Measurements from ENCODE around the gene SERF2. TPM values are rescaled to one million over a fixed set of nuclear protein-coding genes. Genes with fewer than 3 reads are reported as not detected.
A peak's percentile ranks its signal among the peaks of the same experiment; 100 is the strongest.
"Not testable (repeated sequence)": the region's sequence is repeated elsewhere in the genome, so short reads cannot be mapped to it uniquely, and the experiment has no call there.

Gene SERF2
- total RNA-seq, 1 donor from 2014 or later: 965 TPM

- no peak for DNase-seq (ENCODE audit: low spot score)
Observed at GRCh38 chr15:43793647-43794046, 1.5 kb downstream of the SERF2 start.

GRCh38 chr15:43794269-43795037 is 2.3 kb downstream of the SERF2 start:
- no peak for DNase-seq (ENCODE audit: low spot score)

GRCh38 chr15:43795197-43795596 is 3.1 kb downstream of the SERF2 start:
- DNase-seq (ENCODE audit: low spot score): no peak

- no peak for DNase-seq (ENCODE audit: low spot score)
Observed at GRCh38 chr15:43795997-43796396, 3.9 kb downstream of the SERF2 start.

- no peak for DNase-seq (ENCODE audit: low spot score)
Observed at GRCh38 chr15:43796566-43796965, 4.4 kb downstream of the SERF2 start.

- no peak for DNase-seq (ENCODE audit: low spot score)
Observed at GRCh38 chr15:43799209-43799944, 7.3 kb downstream of the SERF2 start.

- no peak for DNase-seq (ENCODE audit: low spot score)
Observed at GRCh38 chr15:43799945-43800285, 7.8 kb downstream of the SERF2 start, which contains the start of gene SERINC4. SERINC4 (minus strand) TSS chr15:43800220; CDS start chr15:43799986, 234 bp downstream.

GRCh38 chr15:43800286-43801141 is 8.4 kb downstream of the SERF2 start, which contains the start of gene HYPK:
HYPK (plus strand) TSS chr15:43800599; CDS start chr15:43800623, 24 bp downstream.
- peak; percentile 95 for DNase-seq (ENCODE audit: low spot score)

- DNase-seq (ENCODE audit: low spot score): not testable (repeated sequence)
Observed at GRCh38 chr15:43802676-43803075, 10.6 kb downstream of the SERF2 start.

- DNase-seq (ENCODE audit: low spot score): no peak
Observed at GRCh38 chr15:43808435-43808950, 16.4 kb downstream of the SERF2 start.

- DNase-seq (ENCODE audit: low spot score): no peak
Observed at GRCh38 chr15:43808960-43809678, 17.0 kb downstream of the SERF2 start.

- DNase-seq (ENCODE audit: low spot score): not testable (repeated sequence)
Observed at GRCh38 chr15:43815064-43815463, 22.9 kb downstream of the SERF2 start.

- no peak for DNase-seq (ENCODE audit: low spot score)
Observed at GRCh38 chr15:43821505-43821904, 29.4 kb downstream of the SERF2 start.

GRCh38 chr15:43824302-43825246 is 32.5 kb downstream of the SERF2 start, which contains the start of gene MFAP1:
MFAP1 (minus strand) TSS chr15:43824690; CDS start chr15:43824569, 121 bp downstream.
- peak; percentile 97 for DNase-seq (ENCODE audit: low spot score)

GRCh38 chr15:43825305-43825704 is 33.2 kb downstream of the SERF2 start:
- DNase-seq (ENCODE audit: low spot score): not testable (repeated sequence)

GRCh38 chr15:43826029-43826507 is 33.9 kb downstream of the SERF2 start:
- DNase-seq (ENCODE audit: low spot score): no peak

- DNase-seq (ENCODE audit: low spot score): peak; percentile 73
Observed at GRCh38 chr15:43826508-43827341, 34.6 kb downstream of the SERF2 start, which contains the start of gene WDR76. WDR76 (plus strand) TSS chr15:43827002; CDS start chr15:43827033, 31 bp downstream.

GRCh38 chr15:43828061-43828657 is 36.0 kb downstream of the SERF2 start:
- no peak for DNase-seq (ENCODE audit: low spot score)
